ENCODE data around the gene XCR1.

- TF ChIP-seq HDGF (IDR thresholded peaks at IDR 0.05): no peak
- no peak for TF ChIP-seq MBD1 (CRISPR knock-in tag; IDR thresholded peaks at IDR 0.05)
- TF ChIP-seq FOXK2 (conservative IDR thresholded peaks at IDR 0.05 in 1 of 2, IDR thresholded peaks at IDR 0.05 in 1 of 2; ENCODE audit: low read depth in 2 of 2): no peak
- TF ChIP-seq CTCF (IDR thresholded peaks at IDR 0.05 in 2 of 3, conservative IDR thresholded peaks at IDR 0.05 in 1 of 3; ENCODE audit: insufficient read depth in 2 of 3, low read depth in 1 of 3, low read length in 3 of 3): no peak
- no peak for TF ChIP-seq MGA (IDR thresholded peaks at IDR 0.05)
- TF ChIP-seq ATF3 (IDR thresholded peaks at IDR 0.05): no peak
- no peak for TF ChIP-seq ATF3 (CRISPR knock-in tag; conservative IDR thresholded peaks at IDR 0.05)
- TF ChIP-seq HES1 (IDR thresholded peaks at IDR 0.05; ENCODE audit: low read depth): no peak
Observed at GRCh38 chr3:46058981-46059380, 31.7 kb upstream of the XCR1 start.

All from K562 (cell line).